ENCODE measurements around the gene TBKBP1. TPM values are rescaled to one million over a fixed set of nuclear protein-coding genes. Genes with fewer than 3 reads are reported as not detected.

The TBKBP1 gene
- total and polyA plus RNA-seq, 4 experiments from 2014 or later, result 0.49 to 7.4 (median 3.7) TPM

- no peaks in the 10 kb centered on the region for H3K9me3 ChIP-seq (ENCODE audit: control insufficient read depth in 1 of 2, low read length in 2 of 2)
- no peaks in the 10 kb centered on the region for H3K4me1 ChIP-seq (ENCODE audit: insufficient read depth, low read length)
- intact Hi-C loops (cut with micrococcal nuclease), result no loop called here
- H3K9me3 Mint-ChIP-seq, result no peaks in the 10 kb centered on the region
- ChIA-PET CTCF (ENCODE audit: partially characterized antibody) (no interaction called here), POLR2A (ENCODE audit: partially characterized antibody) (no interaction called here)
- peak overlapping the region in 5 of 7 donors; percentile 22 to 66 (median 28) for H3K27ac Mint-ChIP-seq
- no peak overlapping the region for H3K4me3 Mint-ChIP-seq
- no peaks in the 10 kb centered on the region for H3K27me3 ChIP-seq (ENCODE audit: insufficient read depth, low read length)
- DNase-seq, result no peak
- H3K27ac ChIP-seq (ENCODE audit: low read depth, low read length), result no peak overlapping the region
- no peaks in the 10 kb centered on the region for H3K27me3 Mint-ChIP-seq
- H3K4me3 ChIP-seq (ENCODE audit: low read length in 2 of 2), result no peak overlapping the region
- peaks cover 0 to 13% (median 5%) of the 10 kb centered on the region in 4 donors for H3K4me1 Mint-ChIP-seq
- peaks cover 20 to 46% of the 10 kb centered on the region in 2 donors for H3K36me3 Mint-ChIP-seq
- H3K36me3 ChIP-seq (ENCODE audit: insufficient read depth, low read length), result peaks cover 24% of the 10 kb centered on the region
Observed at GRCh38 chr17:47685556-47686275, 8.2 kb upstream of the TBKBP1 start.

GRCh38 chr17:47686276-47686635 is 7.7 kb upstream of the TBKBP1 start:
- no peaks in the 10 kb centered on the region for H3K4me1 ChIP-seq (ENCODE audit: insufficient read depth, low read length)
- ChIA-PET POLR2A (ENCODE audit: partially characterized antibody) (interaction anchor here (1.0 kb wide), 1 partner anchor 20 kb away, joined by 3 read pairs; no protein-coding TSS in a partner anchor), CTCF (ENCODE audit: partially characterized antibody) (no interaction called here)
- Mint-ChIP-seq H3K9me3 (no peaks in the 10 kb centered on the region), H3K4me3 (no peak overlapping the region), H3K27me3 (no peaks in the 10 kb centered on the region), H3K27ac (peak overlapping the region in 3 of 7 donors; percentile 37 to 73 (median 66)), H3K36me3 (peaks cover 17 to 44% of the 10 kb centered on the region in 2 donors), H3K4me1 (peaks cover 0 to 13% (median 5%) of the 10 kb centered on the region in 4 donors)
- no peak overlapping the region for H3K27ac ChIP-seq (ENCODE audit: low read depth, low read length)
- H3K4me3 ChIP-seq (ENCODE audit: low read length in 2 of 2), result no peak overlapping the region
- DNase-seq, result no peak
- intact Hi-C loops (cut with micrococcal nuclease), result no loop called here
- peaks cover 22% of the 10 kb centered on the region for H3K36me3 ChIP-seq (ENCODE audit: insufficient read depth, low read length)
- no peaks in the 10 kb centered on the region for H3K9me3 ChIP-seq (ENCODE audit: control insufficient read depth in 1 of 2, low read length in 2 of 2)
- no peaks in the 10 kb centered on the region for H3K27me3 ChIP-seq (ENCODE audit: insufficient read depth, low read length)

GRCh38 chr17:47686664-47687327 is 7.2 kb upstream of the TBKBP1 start:
- H3K27ac Mint-ChIP-seq, result peak overlapping the region in 4 of 7 donors; percentile 4 to 73 (median 36)
- H3K27me3 ChIP-seq (ENCODE audit: insufficient read depth, low read length), result no peaks in the 10 kb centered on the region
- H3K4me3 ChIP-seq (ENCODE audit: low read length in 2 of 2), result no peak overlapping the region
- no peak overlapping the region for H3K4me3 Mint-ChIP-seq
- intact Hi-C loops (cut with micrococcal nuclease), result no loop called here
- DNase-seq, result no peak
- H3K36me3 Mint-ChIP-seq, result peaks cover 16 to 43% of the 10 kb centered on the region in 2 donors
- no peak overlapping the region for H3K27ac ChIP-seq (ENCODE audit: low read depth, low read length)
- H3K4me1 ChIP-seq (ENCODE audit: insufficient read depth, low read length), result no peaks in the 10 kb centered on the region
- no peaks in the 10 kb centered on the region for H3K9me3 ChIP-seq (ENCODE audit: control insufficient read depth in 1 of 2, low read length in 2 of 2)
- ChIA-PET CTCF (ENCODE audit: partially characterized antibody) (interaction anchor here (1.4 to 2.3 kb wide), 4 partner anchors 10 to 46 kb away, joined by 7 to 9 read pairs (median 8); partner anchors contain the start of gene TBX21), POLR2A (ENCODE audit: partially characterized antibody) (interaction anchor here (1.0 to 1.7 kb wide), 2 partner anchors 19 to 49 kb away, joined by 3 to 7 read pairs; no protein-coding TSS in a partner anchor)
- H3K36me3 ChIP-seq (ENCODE audit: insufficient read depth, low read length), result peaks cover 20% of the 10 kb centered on the region
- no peaks in the 10 kb centered on the region for H3K27me3 Mint-ChIP-seq
- peaks cover 0 to 16% (median 7%) of the 10 kb centered on the region in 4 donors for H3K4me1 Mint-ChIP-seq
- H3K9me3 Mint-ChIP-seq, result no peaks in the 10 kb centered on the region

GRCh38 chr17:47687328-47687690 is 6.7 kb upstream of the TBKBP1 start:
- Histone ChIP-seq H3K4me3 (ENCODE audit: low read length in 2 of 2) (no peak overlapping the region), H3K9me3 (ENCODE audit: control insufficient read depth in 1 of 2, low read length in 2 of 2) (no peaks in the 10 kb centered on the region), H3K36me3 (ENCODE audit: insufficient read depth, low read length) (peaks cover 15% of the 10 kb centered on the region), H3K27me3 (ENCODE audit: insufficient read depth, low read length) (no peaks in the 10 kb centered on the region), H3K4me1 (ENCODE audit: insufficient read depth, low read length) (peaks cover 4% of the 10 kb centered on the region), H3K27ac (ENCODE audit: low read depth, low read length) (no peak overlapping the region)
- DNase-seq, result no peak
- Mint-ChIP-seq H3K4me3 (no peak overlapping the region), H3K27ac (peak overlapping the region in 3 of 7 donors; percentile 6 to 37 (median 7)), H3K9me3 (no peaks in the 10 kb centered on the region), H3K4me1 (peaks cover 0 to 21% (median 9%) of the 10 kb centered on the region in 4 donors), H3K36me3 (peaks cover 11 to 38% of the 10 kb centered on the region in 2 donors), H3K27me3 (no peaks in the 10 kb centered on the region)
- POLR2A ChIA-PET (ENCODE audit: partially characterized antibody), result interaction anchor here (1.0 to 1.7 kb wide), 2 partner anchors 19 to 49 kb away, joined by 3 to 7 read pairs; no protein-coding TSS in a partner anchor
- intact Hi-C loops (cut with micrococcal nuclease), result no loop called here
- CTCF ChIA-PET (ENCODE audit: partially characterized antibody), result interaction anchor here (1.4 to 2.3 kb wide), 5 partner anchors 10 to 45 kb away, joined by 4 to 9 read pairs (median 7); partner anchors contain the start of gene TBX21

GRCh38 chr17:47687748-47688147 is 6.2 kb upstream of the TBKBP1 start:
- H3K4me3 ChIP-seq (ENCODE audit: low read length in 2 of 2), result no peak overlapping the region
- Mint-ChIP-seq H3K4me3 (no peak overlapping the region), H3K27me3 (no peaks in the 10 kb centered on the region), H3K36me3 (peaks cover 9 to 34% of the 10 kb centered on the region in 2 donors), H3K27ac (no peak overlapping the region), H3K4me1 (peaks cover 2 to 26% (median 13%) of the 10 kb centered on the region in 4 donors), H3K9me3 (no peaks in the 10 kb centered on the region)
- ChIA-PET CTCF (ENCODE audit: partially characterized antibody) (interaction anchor here (1.4 to 2.3 kb wide), 5 partner anchors 10 to 45 kb away, joined by 4 to 9 read pairs (median 7); partner anchors contain the start of gene TBX21), POLR2A (ENCODE audit: partially characterized antibody) (interaction anchor here (1.1 to 1.7 kb wide), 2 partner anchors 39 to 48 kb away, joined by 4 to 7 read pairs; no protein-coding TSS in a partner anchor)
- peaks cover 10% of the 10 kb centered on the region for H3K36me3 ChIP-seq (ENCODE audit: insufficient read depth, low read length)
- intact Hi-C loops (cut with micrococcal nuclease), result no loop called here
- no peaks in the 10 kb centered on the region for H3K9me3 ChIP-seq (ENCODE audit: control insufficient read depth in 1 of 2, low read length in 2 of 2)
- peaks cover 9% of the 10 kb centered on the region for H3K4me1 ChIP-seq (ENCODE audit: insufficient read depth, low read length)
- no peak overlapping the region for H3K27ac ChIP-seq (ENCODE audit: low read depth, low read length)
- DNase-seq, result no peak
- H3K27me3 ChIP-seq (ENCODE audit: insufficient read depth, low read length), result no peaks in the 10 kb centered on the region

- DNase-seq, result no peak
- Mint-ChIP-seq H3K36me3 (peaks cover 5 to 14% of the 10 kb centered on the region in 2 donors), H3K4me3 (no peak overlapping the region), H3K4me1 (peaks cover 11 to 38% (median 19%) of the 10 kb centered on the region in 4 donors), H3K9me3 (no peaks in the 10 kb centered on the region), H3K27me3 (no peaks in the 10 kb centered on the region), H3K27ac (peak overlapping the region in 1 of 7 donors; percentile 52)
- Histone ChIP-seq H3K4me1 (ENCODE audit: insufficient read depth, low read length) (peaks cover 19% of the 10 kb centered on the region), H3K27me3 (ENCODE audit: insufficient read depth, low read length) (no peaks in the 10 kb centered on the region), H3K36me3 (ENCODE audit: insufficient read depth, low read length) (peaks cover 4% of the 10 kb centered on the region), H3K4me3 (ENCODE audit: low read length in 2 of 2) (no peak overlapping the region), H3K9me3 (ENCODE audit: control insufficient read depth in 1 of 2, low read length in 2 of 2) (no peaks in the 10 kb centered on the region), H3K27ac (ENCODE audit: low read depth, low read length) (no peak overlapping the region)
- intact Hi-C loops (cut with micrococcal nuclease), result no loop called here
- ChIA-PET CTCF (ENCODE audit: partially characterized antibody) (interaction anchor here (1.6 kb wide), 1 partner anchor 9 kb away, joined by 7 read pairs; no protein-coding TSS in a partner anchor), POLR2A (ENCODE audit: partially characterized antibody) (interaction anchor here (1.5 kb wide), 1 partner anchor 12 kb away, joined by 4 read pairs; no protein-coding TSS in a partner anchor)
Observed at GRCh38 chr17:47690121-47690520, 3.8 kb upstream of the TBKBP1 start.
